Cortex of kidney (tissue), 1 donor: Measurements from ENCODE around the gene TPSG1.
"Not testable (repeated sequence)": the region's sequence is repeated elsewhere in the genome, so short reads cannot be mapped to it uniquely, and the experiment has no call there.

ENCODE experiments used
- DNase-seq: peaks from one replicate; lab custom pipeline; 2025; lab: John Stamatoyannopoulos, UW

Gene TPSG1

DNA sequence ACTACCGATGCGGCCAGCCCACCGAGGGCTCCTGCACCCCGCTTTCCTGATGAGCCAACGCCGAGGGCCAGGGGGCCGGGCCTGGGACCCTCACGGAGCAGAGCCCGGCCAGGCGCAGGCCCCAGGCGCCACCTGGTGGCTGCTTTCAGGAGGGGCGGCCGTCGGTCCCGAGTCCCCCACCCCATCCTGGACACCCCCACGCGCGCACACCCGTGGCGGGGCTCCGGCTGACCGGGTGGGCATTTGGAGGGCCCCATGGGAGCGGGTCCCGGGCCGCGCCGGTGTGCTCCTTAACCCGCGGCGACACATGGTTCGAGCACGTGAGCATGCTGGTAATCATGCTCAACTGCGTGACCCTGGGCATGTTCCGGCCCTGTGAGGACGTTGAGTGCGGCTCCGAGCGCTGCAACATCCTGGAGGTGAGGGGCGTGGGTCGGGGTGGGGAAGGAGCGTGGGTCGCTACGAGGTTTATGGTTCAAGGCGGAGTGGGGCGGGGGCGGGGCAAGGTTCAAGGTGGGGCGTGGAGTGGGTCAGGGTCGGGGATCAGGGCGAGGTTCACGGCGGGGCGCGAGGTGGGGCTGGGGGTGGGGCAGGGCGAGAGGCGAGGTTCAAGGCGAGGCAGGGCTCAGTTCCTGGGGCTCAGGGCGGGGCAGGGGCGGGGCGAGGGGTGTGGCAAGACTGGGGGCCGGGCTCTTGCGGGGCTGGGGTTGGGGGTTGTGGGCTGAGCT, 30.2 kb downstream of the TPSG1 start:
- DNase-seq, result no peak

DNA sequence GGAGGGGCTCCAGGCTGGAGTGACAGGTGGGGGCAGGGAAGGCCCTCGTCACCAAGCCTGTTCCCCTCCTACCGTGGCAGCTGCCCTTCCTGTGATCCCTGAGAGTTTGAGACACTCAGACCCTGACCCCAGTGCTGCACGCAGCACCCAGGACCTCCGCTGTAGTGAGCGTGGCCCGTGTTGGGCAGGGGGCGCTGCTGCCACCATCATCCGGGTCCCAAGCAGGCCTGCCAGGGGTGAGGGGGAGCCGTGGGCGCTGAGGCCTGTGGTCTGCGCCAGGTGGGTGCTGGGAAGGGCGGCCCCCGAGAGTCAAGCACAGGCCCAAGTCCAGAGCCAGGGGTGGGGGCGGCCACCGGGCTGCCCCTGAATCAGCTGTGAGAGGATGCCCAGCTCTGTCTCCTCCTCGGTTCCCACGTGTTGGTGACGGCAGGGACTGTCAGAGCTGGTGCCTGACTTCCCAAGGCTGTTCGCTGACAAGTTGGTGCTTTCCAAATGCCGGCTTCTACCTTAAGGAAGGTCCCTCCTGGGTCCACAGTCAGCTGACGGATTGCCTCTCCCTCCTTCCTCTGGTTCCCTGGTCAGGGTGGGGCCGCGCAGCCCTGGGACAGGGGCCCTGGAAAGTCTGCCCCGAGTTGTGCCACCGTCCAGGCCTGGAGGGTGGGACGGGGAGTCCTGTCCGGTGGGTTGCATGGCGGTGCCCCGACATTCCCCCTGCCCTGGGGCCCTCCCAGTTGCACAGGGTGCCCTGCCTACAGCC, 31.1 kb downstream of the TPSG1 start:
- DNase-seq, result no peak

DNA sequence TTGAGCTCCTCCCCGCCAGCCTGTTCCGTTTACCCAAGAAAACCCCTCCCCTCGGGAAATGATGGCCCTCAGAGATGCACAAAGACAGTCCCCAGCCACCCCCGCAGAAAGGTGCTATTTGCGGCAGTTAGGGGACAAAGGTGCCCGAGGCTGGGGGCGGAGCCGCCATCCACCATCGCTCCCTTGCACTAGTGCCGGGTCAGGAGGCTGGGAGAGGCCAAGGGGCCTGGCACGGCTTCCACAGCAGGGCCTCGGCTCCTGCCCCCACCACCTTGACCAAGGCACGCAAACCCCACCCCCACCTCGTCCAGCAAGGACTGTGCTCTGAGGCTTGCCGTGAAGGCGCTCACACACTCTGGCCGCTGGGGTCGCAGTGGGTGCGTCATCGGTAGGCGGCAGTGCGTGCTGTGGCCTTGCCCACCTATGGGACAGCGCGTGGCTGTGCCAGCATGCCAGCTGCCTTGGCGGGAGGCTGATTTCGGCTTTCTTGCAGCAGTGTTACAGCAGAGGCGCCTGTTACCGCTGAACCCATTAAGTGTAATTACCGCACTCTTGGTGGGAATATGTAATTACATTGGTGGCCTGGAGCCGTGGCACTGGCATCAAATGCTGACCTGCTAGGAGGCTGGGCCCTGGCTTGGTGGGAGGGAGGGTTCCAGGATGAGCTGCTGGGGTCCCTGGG, 31.8 kb downstream of the TPSG1 start:
- DNase-seq, result no peak

DNA sequence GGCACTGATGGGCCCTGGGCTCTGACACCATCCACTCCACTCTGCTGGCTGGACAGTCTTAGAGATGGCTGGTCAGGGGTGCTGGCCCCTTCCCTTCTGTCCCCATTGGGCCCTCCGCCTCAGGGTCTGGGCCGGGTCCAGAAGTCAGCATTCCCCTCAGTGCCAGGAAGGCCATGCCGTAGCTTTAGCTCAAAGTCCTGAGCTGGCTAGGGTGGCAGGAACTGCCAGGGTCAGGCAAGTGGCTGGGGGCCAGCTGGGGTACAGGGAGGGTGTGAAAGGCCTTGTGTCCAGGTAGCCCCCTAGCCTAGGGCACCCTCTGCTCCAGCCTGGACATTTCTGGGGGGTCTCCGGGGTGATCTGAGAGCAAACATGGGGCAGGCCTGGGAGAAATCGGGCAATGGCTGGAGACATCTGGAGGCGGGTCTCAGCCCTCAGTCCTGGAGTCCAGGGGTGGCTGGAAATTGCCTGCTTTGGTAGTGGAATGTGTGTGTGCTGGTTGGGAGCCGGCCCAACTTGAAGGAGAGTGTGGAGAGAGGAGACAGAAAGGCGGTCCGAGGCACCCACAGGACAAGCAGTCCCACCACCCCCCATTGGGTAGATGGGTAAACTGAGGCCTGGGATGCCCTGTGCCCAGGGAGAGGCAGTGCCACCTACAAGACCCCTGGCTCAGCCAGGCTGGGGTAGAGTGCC, 32.5 kb downstream of the TPSG1 start:
- DNase-seq, result no peak

DNA sequence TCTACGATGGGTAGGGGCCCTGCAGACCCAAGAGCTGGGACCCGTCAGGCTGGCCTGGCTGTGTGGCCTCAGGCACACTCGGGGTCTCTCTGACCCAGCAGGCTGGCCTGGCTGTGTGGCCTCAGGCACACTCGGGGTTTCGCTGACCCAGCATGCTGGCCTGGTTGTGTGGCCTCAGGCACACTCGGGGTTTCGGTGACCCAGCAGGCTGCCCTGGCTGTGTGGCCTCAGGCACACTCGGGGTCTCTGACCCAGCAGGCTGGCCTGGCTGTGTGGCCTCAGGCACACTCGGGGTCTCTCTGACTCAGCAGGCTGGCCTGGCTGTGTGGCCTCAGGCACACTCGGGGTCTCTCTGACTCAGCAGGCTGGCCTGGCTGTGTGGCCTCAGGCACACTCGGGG, 34.3 kb downstream of the TPSG1 start:
- not testable (repeated sequence) for DNase-seq

DNA sequence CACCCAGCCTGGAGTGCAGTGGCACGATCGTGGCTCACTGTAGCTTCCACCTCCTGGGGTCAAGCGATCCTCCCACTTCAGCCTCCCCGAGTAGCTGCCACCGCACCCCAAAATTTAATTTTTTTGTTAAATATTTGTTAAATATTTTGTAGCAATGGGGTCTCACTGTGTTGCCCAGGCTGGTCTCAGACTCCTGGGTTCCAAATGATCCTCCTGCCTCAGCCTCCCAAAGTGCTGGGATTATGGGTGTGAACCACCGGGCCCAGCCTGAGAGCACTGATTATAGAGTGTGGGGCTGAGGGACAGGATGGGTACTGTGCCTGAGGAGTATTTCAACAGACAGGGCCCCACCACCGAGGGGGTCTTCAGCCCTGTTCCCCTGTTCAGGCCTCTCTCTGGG, 35.6 kb downstream of the TPSG1 start:
- DNase-seq, result no peak

DNA sequence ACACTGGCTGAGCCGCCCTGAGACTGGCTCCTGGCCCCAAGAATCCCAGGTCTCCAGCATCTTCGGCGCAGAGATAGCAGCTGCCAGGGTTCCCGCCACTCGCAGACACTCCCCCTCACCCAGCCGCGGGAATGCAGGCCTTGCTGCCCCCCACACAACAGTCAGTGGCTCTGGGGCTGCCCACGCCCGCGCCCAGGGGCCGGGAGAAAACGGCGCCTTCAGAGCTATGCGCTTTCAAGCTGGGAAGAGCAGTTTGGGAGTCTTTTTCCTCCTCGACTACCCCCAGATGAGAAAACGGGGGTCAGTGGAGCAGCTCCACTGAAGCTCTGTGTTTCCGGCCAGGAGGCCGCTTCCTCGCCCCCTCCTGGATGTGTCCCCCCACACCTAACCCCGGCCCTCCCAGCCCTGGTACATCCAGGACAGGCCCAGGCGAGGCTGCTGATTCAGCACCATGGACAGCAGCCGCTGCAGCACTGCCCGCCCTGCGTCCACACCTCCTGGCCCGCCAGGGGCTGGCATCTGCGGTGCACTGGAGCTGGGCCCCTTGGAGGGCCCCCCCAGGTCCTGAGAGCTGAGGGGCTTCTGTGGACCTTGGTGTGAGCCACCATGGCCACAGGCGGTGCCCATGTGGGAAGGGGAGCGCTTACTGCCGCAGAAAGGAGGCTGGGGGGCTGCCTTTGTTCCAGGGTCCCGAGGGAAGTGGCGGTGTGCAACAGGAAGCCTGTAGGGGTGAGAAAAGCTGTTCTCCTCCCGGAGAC, 36.5 kb downstream of the TPSG1 start:
- DNase-seq, result no peak

DNA sequence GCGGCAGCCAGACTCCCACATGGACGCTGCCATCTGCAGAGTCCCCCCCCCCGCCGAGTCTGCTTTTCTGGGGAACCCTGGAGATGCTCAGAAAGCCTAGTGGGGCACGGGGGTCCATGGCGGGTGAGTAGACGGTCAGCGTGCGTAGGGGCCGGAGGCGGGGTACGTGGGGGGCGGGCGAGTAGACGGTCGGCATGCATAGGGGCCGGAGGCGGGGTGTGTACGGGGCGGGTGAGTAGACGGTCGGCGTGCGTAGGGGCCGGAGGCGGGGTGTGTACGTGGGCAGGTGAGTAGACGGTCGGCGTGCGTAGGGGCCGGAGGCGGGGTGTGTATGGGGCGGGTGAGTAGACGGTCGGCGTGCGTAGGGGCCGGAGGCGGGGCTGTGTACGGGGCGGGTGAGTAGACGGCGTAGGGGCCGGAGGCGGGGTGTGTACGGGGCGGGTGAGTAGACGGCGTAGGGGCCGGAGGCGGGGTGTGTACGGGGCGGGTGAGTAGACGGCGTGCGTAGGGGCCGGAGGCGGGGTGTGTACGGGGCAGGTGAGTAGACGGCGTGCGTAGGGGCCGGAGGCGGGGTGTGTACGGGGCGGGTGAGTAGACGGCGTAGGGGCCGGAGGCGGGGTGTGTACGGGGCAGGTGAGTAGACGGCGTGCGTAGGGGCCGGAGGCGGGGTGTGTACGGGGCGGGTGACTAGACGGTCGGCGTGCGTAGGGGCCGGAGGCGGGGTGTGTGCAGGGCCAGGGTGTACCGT, 39.4 kb downstream of the TPSG1 start:
- DNase-seq, result not testable (repeated sequence)

DNA sequence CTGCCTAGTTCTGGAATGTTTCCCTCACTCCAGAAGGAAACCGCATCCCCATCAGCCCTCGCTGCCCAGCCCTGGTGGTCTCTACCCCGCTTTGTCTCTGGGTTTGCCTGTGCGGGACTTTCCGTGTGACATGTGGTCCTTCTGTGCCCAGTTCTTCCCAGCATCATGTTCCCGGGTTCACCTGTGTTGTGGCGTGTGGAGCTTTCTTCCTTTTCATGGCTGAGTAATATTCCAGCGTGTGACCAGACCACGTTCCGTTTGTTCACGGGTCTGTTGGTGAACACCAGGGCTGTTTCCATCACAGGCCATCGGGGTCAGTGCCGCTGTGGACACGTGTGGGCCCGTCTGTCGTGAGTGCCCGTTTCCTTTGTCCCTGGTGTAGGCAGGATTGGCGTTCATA, 40.1 kb downstream of the TPSG1 start:
- no peak for DNase-seq

DNA sequence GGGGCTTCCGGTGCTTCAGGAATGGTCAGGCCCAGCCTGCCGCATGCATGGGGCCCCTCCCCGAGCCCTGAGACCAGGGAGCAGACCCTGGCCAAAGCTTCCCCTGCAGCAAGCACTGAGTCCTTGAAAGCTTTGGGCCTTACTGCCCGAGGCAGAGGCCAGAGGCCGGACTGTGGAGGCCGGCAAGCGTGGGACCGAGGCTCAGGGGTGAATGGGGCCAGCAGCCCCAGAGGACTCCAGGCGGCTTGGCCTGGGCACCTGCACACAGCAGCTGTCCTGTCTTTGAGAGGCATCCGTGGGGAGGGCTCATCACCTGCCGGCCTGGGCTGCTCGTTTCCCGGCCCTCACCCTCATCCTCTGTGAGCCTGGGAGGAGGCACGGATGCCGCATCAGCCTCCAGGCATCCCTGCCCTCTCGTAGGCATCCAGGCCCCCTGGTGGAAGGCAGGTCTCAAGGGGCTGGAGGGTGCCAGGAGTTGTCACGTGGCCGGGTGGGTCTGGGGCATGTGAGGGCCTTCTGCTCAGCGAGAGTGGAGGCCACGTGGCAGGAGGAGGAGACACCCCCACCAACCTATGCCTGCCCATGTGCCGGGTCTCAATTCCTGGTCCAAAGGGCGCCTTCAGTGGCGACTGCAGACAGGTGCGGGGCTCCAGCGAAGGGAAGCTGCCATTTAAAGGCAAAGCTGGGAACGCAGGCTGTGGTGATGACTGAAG, 40.8 kb downstream of the TPSG1 start:
- no peak for DNase-seq

DNA sequence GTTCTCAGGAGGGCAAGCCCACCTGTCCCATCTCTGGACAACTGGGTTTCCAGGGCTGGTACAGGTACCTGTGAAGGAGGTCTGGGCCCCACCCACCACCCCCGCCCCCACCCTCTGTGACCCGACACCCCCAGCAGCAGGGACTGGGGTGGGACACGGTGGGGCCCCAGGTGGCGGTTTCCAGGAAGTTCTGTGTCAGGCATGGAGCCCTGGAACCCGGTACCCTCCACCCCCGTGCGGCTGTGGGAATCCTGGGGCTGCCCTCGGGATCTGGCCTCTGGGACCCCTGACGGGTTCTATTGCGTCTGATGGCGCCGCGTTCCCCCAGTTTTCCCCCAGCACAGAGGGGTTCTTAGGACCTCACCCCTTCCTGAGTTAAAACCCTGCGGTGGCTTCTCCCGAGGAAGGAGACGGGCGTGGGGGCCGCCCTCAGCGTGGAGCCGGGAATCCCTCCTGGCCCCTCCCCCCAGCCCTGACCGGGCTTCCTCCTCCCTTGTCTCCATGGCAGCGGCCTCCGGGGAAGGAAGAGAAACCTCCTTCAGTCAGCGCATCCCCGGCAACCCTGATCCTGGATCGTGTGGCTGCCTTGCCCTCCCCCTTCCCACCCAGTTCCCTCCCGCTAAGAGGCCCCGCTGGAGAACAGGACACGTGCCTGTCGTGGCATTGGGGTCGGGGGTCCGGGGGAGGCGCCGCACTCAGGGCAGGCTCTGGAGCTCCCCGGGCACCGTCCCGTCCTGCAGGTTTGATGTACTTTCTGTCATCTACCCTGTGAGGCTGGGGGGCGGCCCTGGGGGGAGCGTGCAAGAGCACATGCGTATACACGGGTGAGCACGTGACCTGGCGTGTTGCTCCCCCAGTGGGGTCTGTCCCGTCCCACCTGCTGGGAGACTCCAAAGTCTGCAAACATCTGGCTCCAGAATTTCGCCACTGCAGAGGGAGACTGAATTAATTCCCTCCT, 41.8 kb downstream of the TPSG1 start:
- DNase-seq, result no peak

DNA sequence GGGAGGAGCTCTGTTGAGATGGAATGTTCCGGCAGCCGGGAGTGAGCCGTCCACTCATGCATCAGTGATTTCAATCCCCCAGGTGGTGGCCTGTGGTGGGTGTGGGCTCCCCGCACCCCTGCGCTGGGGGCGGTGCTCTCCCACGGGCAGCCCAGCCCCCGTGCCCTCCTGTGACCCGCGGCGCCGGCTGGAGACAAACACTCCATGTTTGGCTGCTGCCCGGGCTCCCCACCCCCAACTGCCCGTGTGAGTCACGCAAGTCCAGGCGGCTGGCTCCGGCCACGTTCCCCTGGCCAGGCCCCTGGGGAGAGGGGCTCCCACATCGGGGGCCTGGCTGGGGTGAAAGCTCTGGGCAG, 42.8 kb downstream of the TPSG1 start:
- no peak for DNase-seq

DNA sequence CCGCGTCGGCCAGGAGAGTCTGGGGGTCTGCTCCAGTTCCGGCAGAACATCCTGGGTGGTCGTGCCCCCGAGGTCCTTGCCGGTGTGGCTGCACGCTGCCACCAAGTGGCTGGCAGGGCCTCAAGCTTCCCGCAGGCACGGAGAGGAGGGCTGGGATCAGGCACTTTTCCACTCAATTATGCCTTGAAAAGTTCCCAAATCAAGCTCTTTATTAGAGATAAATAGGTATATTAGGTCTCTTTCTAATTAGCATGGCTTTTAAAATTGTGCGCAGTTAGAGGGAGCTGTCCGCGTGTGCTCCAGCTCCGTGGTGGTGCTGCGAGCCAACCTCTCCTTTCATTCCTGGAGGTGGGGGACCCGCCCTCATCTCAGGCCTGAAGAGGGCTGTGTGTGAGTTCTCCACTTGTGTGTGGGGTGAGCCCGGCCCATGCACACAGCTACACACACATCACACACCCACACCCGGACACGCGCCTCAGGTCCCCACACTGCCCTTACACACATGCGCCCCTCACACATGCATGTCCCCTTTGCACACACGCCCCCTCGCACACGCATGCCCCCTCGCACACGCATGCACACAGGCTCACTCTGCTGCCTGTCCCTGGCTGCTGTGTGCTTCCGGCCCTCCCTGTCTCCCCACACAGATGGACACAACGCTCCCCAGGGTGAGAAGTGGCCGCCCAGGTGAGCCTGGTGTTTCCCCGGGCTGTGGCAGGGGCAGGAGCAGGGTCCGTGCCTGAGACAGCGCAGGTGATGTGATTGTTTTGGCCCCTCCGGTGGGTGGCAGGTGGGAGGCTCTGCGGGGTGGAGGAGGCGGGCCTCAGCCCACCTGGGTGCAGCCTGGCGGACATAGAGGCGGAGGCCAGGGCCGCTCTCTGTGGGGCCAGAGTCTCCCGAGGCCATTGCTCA, 43.4 kb downstream of the TPSG1 start:
- no peak for DNase-seq

DNA sequence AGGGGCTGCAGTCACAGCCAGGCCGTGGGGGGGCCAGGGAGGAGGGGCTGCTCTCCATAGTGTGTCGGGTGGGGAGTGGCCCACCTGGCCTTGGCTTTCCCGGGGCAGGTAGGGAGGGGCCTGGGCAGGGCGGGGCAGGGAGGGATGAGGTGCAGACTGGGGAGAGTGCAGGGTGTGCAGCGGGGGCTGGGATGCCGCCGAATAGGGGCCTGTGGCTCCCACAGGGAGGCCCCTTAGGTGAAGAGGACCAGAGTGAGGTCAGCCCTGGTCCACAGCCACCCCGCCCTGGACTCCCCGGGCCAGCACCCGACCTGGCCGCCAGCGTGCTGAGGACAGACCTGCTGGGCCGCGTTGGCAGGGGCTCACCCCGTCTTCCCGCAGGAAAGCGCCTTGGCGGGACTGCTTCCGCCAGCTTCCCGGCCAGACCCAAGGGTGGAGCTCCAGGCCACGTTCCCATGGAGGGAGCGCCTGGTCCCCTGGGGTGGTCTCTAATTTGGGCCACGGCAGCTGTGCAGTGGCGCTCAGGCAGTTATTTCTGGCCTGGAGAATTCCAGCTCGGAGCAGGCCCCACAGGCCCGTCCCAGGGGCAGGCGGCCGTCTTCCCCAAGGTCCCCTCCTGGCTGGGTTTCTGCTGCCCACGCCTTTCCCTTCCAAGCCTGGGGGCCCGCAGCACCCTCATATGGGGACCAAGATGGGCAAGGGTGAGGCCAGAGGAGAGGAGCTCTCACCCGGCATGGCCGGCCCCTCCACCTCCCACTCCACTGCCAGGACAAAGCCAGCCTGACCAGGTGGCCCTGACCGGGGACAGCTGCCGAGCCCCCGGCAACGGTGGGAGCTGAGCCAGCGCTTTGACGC, 44.3 kb downstream of the TPSG1 start:
- DNase-seq, result no peak

DNA sequence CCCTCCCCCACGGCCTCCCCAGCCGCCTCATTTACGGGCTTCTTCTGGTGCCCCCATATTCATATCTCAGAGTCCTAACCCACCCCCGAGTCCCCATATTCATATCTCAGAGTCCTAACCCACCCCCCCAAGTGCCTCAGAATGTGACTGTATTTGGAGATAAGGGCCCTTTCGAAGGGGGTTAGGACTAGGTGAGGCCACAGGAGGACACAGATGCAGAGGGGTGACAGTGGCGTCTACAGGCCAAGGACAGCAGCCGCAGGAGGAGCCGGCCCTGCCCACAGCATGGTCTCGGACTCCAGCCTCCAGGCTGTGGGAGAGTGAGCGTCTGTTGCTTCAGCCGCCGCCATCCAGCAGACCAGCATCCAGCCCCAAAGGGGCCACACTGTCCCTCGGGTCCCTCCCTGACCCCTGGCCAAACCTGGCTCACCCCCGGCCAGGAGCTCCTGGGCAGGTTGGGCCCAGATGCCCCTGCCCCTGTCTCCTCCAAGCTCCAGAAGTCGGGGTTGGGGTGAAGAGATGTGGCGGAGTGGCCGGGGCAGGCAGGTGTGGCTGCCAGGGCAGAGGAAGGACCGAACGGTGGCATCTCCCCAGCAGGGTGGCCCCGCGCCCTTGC, 46.7 kb downstream of the TPSG1 start:
- DNase-seq, result no peak

DNA sequence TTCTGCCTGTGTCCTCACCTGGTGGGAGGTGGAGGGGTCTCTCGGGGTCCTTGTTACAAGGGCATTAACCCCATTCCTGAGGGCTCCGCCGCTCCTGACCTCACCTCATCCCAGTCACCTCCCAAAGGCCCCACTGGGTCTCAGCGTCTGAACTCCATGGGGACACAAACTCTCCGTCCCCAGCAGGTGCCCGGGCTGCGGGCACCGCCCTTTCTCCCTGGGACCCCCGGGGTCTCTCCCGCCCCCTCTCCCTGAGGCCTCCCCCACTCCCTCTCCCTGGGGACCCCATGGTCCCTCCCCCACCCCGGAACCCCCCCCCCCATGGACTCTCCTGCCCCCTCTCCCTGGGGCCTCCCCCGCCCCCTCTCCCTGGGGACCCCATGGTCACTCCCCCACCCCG, 47.3 kb downstream of the TPSG1 start:
- DNase-seq, result no peak

DNA sequence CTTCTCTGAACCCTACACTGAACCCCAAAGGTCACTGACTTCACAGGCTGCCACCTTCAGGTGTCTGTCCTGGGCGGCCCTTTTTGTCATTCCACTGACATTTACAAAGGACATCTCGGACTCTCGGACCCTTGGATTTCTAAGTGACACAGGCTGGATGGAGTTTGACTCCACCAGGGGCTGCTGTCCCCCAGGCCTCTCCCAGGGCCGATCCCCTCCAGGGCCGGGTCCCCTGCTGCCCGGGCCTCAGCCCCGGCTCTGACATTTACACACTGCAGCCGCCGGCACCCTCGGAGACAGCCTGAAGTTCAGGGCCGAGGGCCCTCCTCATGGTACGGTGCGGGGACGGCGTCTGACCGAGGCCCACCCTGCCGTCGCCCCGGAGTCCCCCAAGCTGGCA, 48.0 kb downstream of the TPSG1 start:
- DNase-seq, result no peak
